Activated T-cell treated with anti-CD3 and anti-CD28 coated beads, Interleukin-2, amount 50 U/mL, for 4 hours (primary cell): ENCODE data around the gene WWOX. TPM values are rescaled to one million over a fixed set of nuclear protein-coding genes. Genes with fewer than 3 reads are reported as not detected.

Source experiments
- ATAC-seq, 2 donors: fragments of 200-7000 bp; cut with Tn5 transposase; one replicate each; pipeline ENCODE4 v1.10.0; 2021
- DNase-seq: peaks from one replicate; pipeline ENCODE4 v3.0.0-alpha.2; 2020
- H3K27me3 Mint-ChIP-seq: one replicate; pipeline ENCODE4 v1.8.0; 2021; ENCODE audit warnings: low read depth, mixed read lengths
- H3K36me3 Mint-ChIP-seq: one replicate; pipeline ENCODE4 v1.8.0; 2022; ENCODE audit warnings: mixed read lengths; ENCODE audit not compliant: insufficient read depth
- H3K4me1 Mint-ChIP-seq: one replicate; pipeline ENCODE4 v1.8.0; 2021; ENCODE audit warnings: low read depth, mixed read lengths
- H3K4me3 Mint-ChIP-seq: one replicate; pipeline ENCODE4 v1.8.0; 2021; ENCODE audit warnings: mild to moderate bottlenecking, moderate library complexity, mixed read lengths
- H3K9me3 Mint-ChIP-seq: one replicate; pipeline ENCODE4 v1.8.0; 2021; ENCODE audit warnings: mixed read lengths
- total RNA-seq, 3 donors: library from RNA; stranded (reverse); gene quantifications; one replicate each; pipeline ENCODE4 v1.2.1, GENCODE V29; 2021

The WWOX gene
- total RNA-seq, 3 donors from 2014 or later: 13.9 to 19.1 (median 18.9) TPM

- Mint-ChIP-seq H3K9me3 (no peaks in the 10 kb centered on the region), H3K27me3 (no peaks in the 10 kb centered on the region), H3K4me3 (no peak overlapping the region), H3K36me3 (no peaks in the 10 kb centered on the region), H3K4me1 (peaks cover 14% of the 10 kb centered on the region)
- DNase-seq: no peak
- no peak for ATAC-seq
Measured at GRCh38 chr16:78832100-78832499, 732.6 kb downstream of the WWOX start.

- no peaks in the 10 kb centered on the region for H3K9me3 Mint-ChIP-seq
- DNase-seq (no peak), ATAC-seq (peak; percentile 40 to 62)
- peak overlapping the region; percentile 4 for H3K4me3 Mint-ChIP-seq
- no peaks in the 10 kb centered on the region for H3K27me3 Mint-ChIP-seq
- peaks cover 3% of the 10 kb centered on the region for H3K36me3 Mint-ChIP-seq
- peaks cover 14% of the 10 kb centered on the region for H3K4me1 Mint-ChIP-seq
Measured at GRCh38 chr16:78836802-78837491, 737.5 kb downstream of the WWOX start.

GRCh38 chr16:78837706-78838105 lies 738.3 kb downstream of the WWOX start:
- Mint-ChIP-seq H3K27me3 (no peaks in the 10 kb centered on the region), H3K4me3 (no peak overlapping the region), H3K9me3 (no peaks in the 10 kb centered on the region), H3K36me3 (peaks cover 3% of the 10 kb centered on the region), H3K4me1 (peaks cover 14% of the 10 kb centered on the region)
- DNase-seq (no peak), ATAC-seq (no peak)

- peaks cover 3% of the 10 kb centered on the region for H3K36me3 Mint-ChIP-seq
- H3K9me3 Mint-ChIP-seq: no peaks in the 10 kb centered on the region
- ATAC-seq (no peak), DNase-seq (no peak)
- no peaks in the 10 kb centered on the region for H3K27me3 Mint-ChIP-seq
- H3K4me1 Mint-ChIP-seq: peaks cover 14% of the 10 kb centered on the region
- H3K4me3 Mint-ChIP-seq: no peak overlapping the region
Measured at GRCh38 chr16:78838276-78838675, 738.8 kb downstream of the WWOX start.

GRCh38 chr16:78842950-78843349 lies 743.5 kb downstream of the WWOX start:
- no peaks in the 10 kb centered on the region for H3K27me3 Mint-ChIP-seq
- ATAC-seq: no peak

GRCh38 chr16:78843978-78844377 lies 744.5 kb downstream of the WWOX start:
- no peaks in the 10 kb centered on the region for H3K27me3 Mint-ChIP-seq
- H3K9me3 Mint-ChIP-seq: no peaks in the 10 kb centered on the region
- H3K36me3 Mint-ChIP-seq: no peaks in the 10 kb centered on the region
- no peaks in the 10 kb centered on the region for H3K4me1 Mint-ChIP-seq
- ATAC-seq (no peak), DNase-seq (no peak)
- H3K4me3 Mint-ChIP-seq: no peak overlapping the region

More at GRCh38 chr16:78842950-78843349, 743.5 kb downstream of the WWOX start:
- H3K4me3 Mint-ChIP-seq: no peak overlapping the region
- no peaks in the 10 kb centered on the region for H3K4me1 Mint-ChIP-seq
- DNase-seq: no peak
- peaks cover 2% of the 10 kb centered on the region for H3K36me3 Mint-ChIP-seq
- no peaks in the 10 kb centered on the region for H3K9me3 Mint-ChIP-seq

- no peaks in the 10 kb centered on the region for H3K4me1 Mint-ChIP-seq
- H3K9me3 Mint-ChIP-seq: no peaks in the 10 kb centered on the region
- no peaks in the 10 kb centered on the region for H3K27me3 Mint-ChIP-seq
- H3K36me3 Mint-ChIP-seq: no peaks in the 10 kb centered on the region
- no peak for DNase-seq
- ATAC-seq: no peak
- no peak overlapping the region for H3K4me3 Mint-ChIP-seq
Measured at GRCh38 chr16:78844682-78845081, 745.2 kb downstream of the WWOX start.

GRCh38 chr16:78851266-78851665 lies 751.8 kb downstream of the WWOX start:
- DNase-seq (no peak), ATAC-seq (no peak)
- Mint-ChIP-seq H3K36me3 (no peaks in the 10 kb centered on the region), H3K4me3 (no peak overlapping the region), H3K27me3 (no peaks in the 10 kb centered on the region), H3K9me3 (no peaks in the 10 kb centered on the region), H3K4me1 (peaks cover 2% of the 10 kb centered on the region)

GRCh38 chr16:78852081-78852635 lies 752.7 kb downstream of the WWOX start:
- no peak overlapping the region for H3K4me3 Mint-ChIP-seq
- ATAC-seq: no peak
- H3K4me1 Mint-ChIP-seq: peaks cover 2% of the 10 kb centered on the region
- no peaks in the 10 kb centered on the region for H3K9me3 Mint-ChIP-seq
- H3K27me3 Mint-ChIP-seq: no peaks in the 10 kb centered on the region
- H3K36me3 Mint-ChIP-seq: no peaks in the 10 kb centered on the region
- no peak for DNase-seq

GRCh38 chr16:78862022-78862421 lies 762.6 kb downstream of the WWOX start:
- no peaks in the 10 kb centered on the region for H3K9me3 Mint-ChIP-seq
- H3K36me3 Mint-ChIP-seq: peaks cover 5% of the 10 kb centered on the region
- no peaks in the 10 kb centered on the region for H3K4me1 Mint-ChIP-seq
- no peak overlapping the region for H3K4me3 Mint-ChIP-seq
- no peak for DNase-seq
- H3K27me3 Mint-ChIP-seq: no peaks in the 10 kb centered on the region
- ATAC-seq: no peak

GRCh38 chr16:78866521-78866920 lies 767.1 kb downstream of the WWOX start:
- Mint-ChIP-seq H3K27me3 (no peaks in the 10 kb centered on the region), H3K4me1 (no peaks in the 10 kb centered on the region), H3K4me3 (no peak overlapping the region), H3K9me3 (no peaks in the 10 kb centered on the region), H3K36me3 (peaks cover 5% of the 10 kb centered on the region)
- ATAC-seq (no peak), DNase-seq (no peak)

- DNase-seq: no peak
- Mint-ChIP-seq H3K27me3 (no peaks in the 10 kb centered on the region), H3K36me3 (peaks cover 5% of the 10 kb centered on the region), H3K4me1 (no peaks in the 10 kb centered on the region), H3K9me3 (no peaks in the 10 kb centered on the region), H3K4me3 (no peak overlapping the region)
- ATAC-seq: peak in 1 of 2 donors; percentile 63
Measured at GRCh38 chr16:78869492-78869891, 770.0 kb downstream of the WWOX start.

- Mint-ChIP-seq H3K9me3 (no peaks in the 10 kb centered on the region), H3K4me1 (no peaks in the 10 kb centered on the region), H3K27me3 (no peaks in the 10 kb centered on the region), H3K36me3 (peaks cover 3% of the 10 kb centered on the region), H3K4me3 (no peak overlapping the region)
- no peak for DNase-seq
- ATAC-seq: no peak
Measured at GRCh38 chr16:78871241-78871640, 771.8 kb downstream of the WWOX start.

- Mint-ChIP-seq H3K36me3 (no peaks in the 10 kb centered on the region), H3K27me3 (no peaks in the 10 kb centered on the region), H3K4me1 (no peaks in the 10 kb centered on the region), H3K9me3 (no peaks in the 10 kb centered on the region), H3K4me3 (no peak overlapping the region)
- DNase-seq: no peak
- ATAC-seq: no peak
Measured at GRCh38 chr16:78876671-78877070, 777.2 kb downstream of the WWOX start.

- DNase-seq: no peak
- Mint-ChIP-seq H3K4me1 (no peaks in the 10 kb centered on the region), H3K9me3 (no peaks in the 10 kb centered on the region), H3K36me3 (no peaks in the 10 kb centered on the region), H3K4me3 (no peak overlapping the region), H3K27me3 (no peaks in the 10 kb centered on the region)
- ATAC-seq: no peak
Measured at GRCh38 chr16:78877114-78877655, 777.7 kb downstream of the WWOX start.
